Suprapubic skin (tissue), 4 donors: ENCODE data around the gene PNKP. TPM values are rescaled to one million over a fixed set of nuclear protein-coding genes. Genes with fewer than 3 reads are reported as not detected.

ENCODE experiments used
- DNase-seq, 2 donors: peaks; one replicate each; pipeline ENCODE4 v3.0.0-alpha.2; 2019; ENCODE audit warnings: low spot score in 2 of 2
- H3K27ac ChIP-seq: fragments of 200-600 bp; sonication (generic); one replicate; pipeline ENCODE4 v1.5.1; 2019
- H3K27me3 ChIP-seq: fragments of 200-600 bp; sonication (generic); one replicate; pipeline ENCODE4 v1.5.1; 2019
- H3K36me3 ChIP-seq: fragments of 200-600 bp; sonication (generic); one replicate; pipeline ENCODE4 v1.5.1; 2019
- H3K4me1 ChIP-seq: fragments of 200-600 bp; sonication (generic); one replicate; pipeline ENCODE4 v1.5.1; 2019
- H3K4me3 ChIP-seq: fragments of 200-600 bp; sonication (generic); one replicate; pipeline ENCODE4 v1.5.1; 2019; ENCODE audit warnings: mild to moderate bottlenecking
- H3K9me3 ChIP-seq: fragments of 200-600 bp; sonication (generic); one replicate; pipeline ENCODE4 v1.5.1; 2019
- CTCF ChIP-seq, 2 donors: fragments of 200-600 bp in 1 of 2; fragments of 450-650 bp in 1 of 2; sonication (generic) in 1 of 2; IDR thresholded peaks; one replicate each; pipeline ENCODE4 v1.5.1; 2016 to 2019; ENCODE audit warnings: antibody characterized with exemption in 2 of 2, mild to moderate bottlenecking in 1 of 2, moderate library complexity in 1 of 2
- EP300 ChIP-seq: sonication (generic); formaldehyde crosslinking; IDR thresholded peaks from one replicate; pipeline ENCODE4 v1.6.1; 2017; ENCODE audit warnings: antibody characterized with exemption
- POLR2A ChIP-seq, 2 donors: fragments of 450-650 bp; IDR thresholded peaks; one replicate each; pipeline ENCODE4 v1.6.1; 2017; ENCODE audit warnings: antibody characterized with exemption in 2 of 2, mild to moderate bottlenecking in 2 of 2, moderate library complexity in 2 of 2
- POLR2AphosphoS5 ChIP-seq, 3 donors: sonication (generic); formaldehyde crosslinking; IDR thresholded peaks; one replicate each; pipeline ENCODE4 v1.6.1; 2017; ENCODE audit warnings: antibody characterized with exemption in 3 of 3
- WGBS: methylation state at CpG from one replicate; pipeline ENCODE4 v1.1.5; 2018; 5-methylcytosine and 5-hydroxymethylcytosine counted together
- total RNA-seq, 4 donors: library from RNA; depleted of rRNA; stranded (reverse); fragments of >200 nt; gene quantifications; one replicate each; pipeline ENCODE4 v1.1.0, GENCODE V29; 2016

PNKP gene
- total RNA-seq, 4 donors from 2014 or later = 26.0 to 53.3 (median 40.5) TPM

DNA sequence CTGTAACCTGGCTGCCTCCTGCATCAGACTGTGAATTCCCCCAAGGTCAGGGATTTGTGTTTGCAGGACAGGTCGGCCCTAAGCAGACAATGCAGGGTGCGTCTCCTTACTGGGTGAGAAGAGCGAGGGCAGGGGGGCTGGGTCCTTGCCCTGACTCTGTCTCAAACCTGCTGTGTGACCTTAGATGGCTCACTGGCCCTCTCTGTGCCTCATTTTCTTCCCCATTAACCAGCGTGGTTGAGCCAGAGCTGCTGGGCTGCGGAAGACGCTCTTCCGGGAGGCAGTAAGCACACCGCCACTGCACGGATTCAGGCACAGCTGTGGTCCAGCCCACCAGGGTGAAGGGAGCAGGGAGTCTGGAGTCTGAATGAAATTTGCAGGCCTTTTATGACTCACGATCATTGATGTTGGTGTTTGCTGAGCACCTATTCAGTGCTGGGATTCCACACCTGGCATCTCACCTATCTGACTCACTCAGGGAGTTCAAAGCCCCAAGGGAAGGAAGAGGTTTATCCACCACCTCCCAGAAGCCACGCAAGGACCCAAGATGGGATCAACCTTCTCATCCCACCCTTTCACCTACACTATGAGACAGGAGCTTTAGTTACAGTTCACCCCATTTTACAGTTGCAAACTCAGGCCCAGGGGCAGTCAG is 7.3 kb upstream of the PNKP start:
- H3K27me3 ChIP-seq = no peaks in the 10 kb centered on the region
- DNase-seq = no peak
- no peak overlapping the region for H3K27ac ChIP-seq
- peaks cover 60% of the 10 kb centered on the region for H3K4me1 ChIP-seq
- peaks cover 18% of the 10 kb centered on the region for H3K36me3 ChIP-seq
- H3K4me3 ChIP-seq = no peak overlapping the region
- 93% methylated on average over 10 of the region's 11 CpGs for WGBS
- no peak for TF ChIP-seq POLR2AphosphoS5 (IDR thresholded peaks at IDR 0.05)
- no peak for TF ChIP-seq EP300
- TF ChIP-seq POLR2A (IDR thresholded peaks at IDR 0.05) = no peak
- no peak for TF ChIP-seq CTCF (IDR thresholded peaks at IDR 0.05)
- no peaks in the 10 kb centered on the region for H3K9me3 ChIP-seq

DNA sequence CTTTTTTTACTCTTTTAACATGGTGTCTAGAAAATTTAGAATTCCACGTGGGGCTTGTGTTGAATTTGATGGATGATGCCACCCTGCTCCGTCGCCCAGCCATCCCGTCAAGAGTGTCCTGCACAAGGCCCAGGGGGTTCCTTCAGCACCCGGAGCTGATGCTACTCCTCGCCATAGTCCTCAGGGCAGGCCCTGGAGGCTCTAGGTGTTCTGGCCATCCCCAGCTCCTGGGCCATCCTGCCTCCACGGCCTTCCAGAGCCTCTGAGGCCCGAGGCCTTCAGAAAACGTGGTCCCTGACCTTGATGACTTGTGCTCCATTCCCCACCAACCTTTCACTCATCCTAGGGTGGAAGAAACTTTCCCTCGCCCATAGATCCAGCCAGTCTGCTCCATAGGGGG is 6.5 kb upstream of the PNKP start:
- peaks cover 59% of the 10 kb centered on the region for H3K4me1 ChIP-seq
- WGBS = 84% methylated on average over 10 of the region's 10 CpGs
- TF ChIP-seq EP300 = no peak
- TF ChIP-seq POLR2A (IDR thresholded peaks at IDR 0.05) = no peak
- TF ChIP-seq POLR2AphosphoS5 (IDR thresholded peaks at IDR 0.05) = no peak
- TF ChIP-seq CTCF (IDR thresholded peaks at IDR 0.05) = no peak

GRCh38 chr19:49873129-49873521 is 5.7 kb upstream of the PNKP start:
- H3K4me3 ChIP-seq = no peak overlapping the region
- no peak for DNase-seq
- no peak overlapping the region for H3K27ac ChIP-seq
- TF ChIP-seq POLR2AphosphoS5 (IDR thresholded peaks at IDR 0.05) (no peak), CTCF (IDR thresholded peaks at IDR 0.05) (no peak), POLR2A (IDR thresholded peaks at IDR 0.05) (no peak), EP300 (no peak)
- peaks cover 9% of the 10 kb centered on the region for H3K36me3 ChIP-seq
- H3K4me1 ChIP-seq = peaks cover 59% of the 10 kb centered on the region
- WGBS = 92% methylated on average over 11 of the region's 29 CpGs
- no peaks in the 10 kb centered on the region for H3K27me3 ChIP-seq
- H3K9me3 ChIP-seq = no peaks in the 10 kb centered on the region

More for the DNA sequence above, 6.5 kb upstream of the PNKP start:
- DNase-seq = no peak
- no peak overlapping the region for H3K27ac ChIP-seq
- H3K27me3 ChIP-seq = no peaks in the 10 kb centered on the region
- peaks cover 10% of the 10 kb centered on the region for H3K36me3 ChIP-seq
- H3K9me3 ChIP-seq = no peaks in the 10 kb centered on the region
- H3K4me3 ChIP-seq = no peak overlapping the region

DNA sequence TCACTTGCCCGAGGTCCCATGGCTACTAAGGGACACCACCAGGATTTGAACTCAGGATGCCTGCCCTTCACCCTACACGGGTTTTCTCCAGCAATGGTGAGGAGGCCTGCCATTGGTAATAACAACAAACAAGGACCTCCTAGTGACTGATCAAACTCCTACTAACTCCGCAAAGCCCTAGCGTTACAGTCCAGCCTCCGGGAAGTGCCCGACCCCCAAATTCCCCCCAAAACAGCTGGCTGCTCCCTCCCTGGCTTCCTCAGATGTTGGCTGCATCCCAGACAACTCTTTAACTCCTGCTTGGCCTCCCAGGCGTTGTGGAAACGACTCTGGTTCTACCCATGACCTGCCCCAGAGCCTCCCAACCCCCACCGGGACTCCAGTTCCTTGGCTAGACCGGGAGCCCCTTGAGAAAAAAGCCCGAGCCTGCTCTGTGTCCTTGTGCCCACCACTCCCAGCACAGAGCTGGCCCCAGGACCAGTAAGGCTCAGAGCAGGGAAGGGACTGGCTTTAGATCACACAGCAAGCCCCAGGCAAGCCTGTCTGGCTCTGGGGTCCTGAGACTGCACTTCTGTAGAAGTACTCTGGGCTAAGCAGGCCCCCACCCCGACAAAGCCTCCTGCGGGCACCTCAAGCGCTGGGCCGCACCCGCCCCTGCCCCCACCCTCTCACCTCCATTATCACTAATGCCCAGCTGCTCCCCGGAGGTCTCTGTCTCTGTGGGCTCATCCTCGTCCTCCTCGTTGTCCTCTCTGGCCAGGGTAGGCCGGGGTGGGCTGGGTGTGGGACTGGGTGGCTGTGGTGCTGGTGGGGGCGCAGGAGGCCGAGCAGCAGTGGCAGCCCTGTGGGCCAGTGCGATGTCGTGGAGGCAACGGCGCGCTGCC is 5.1 kb upstream of the PNKP start:
- 87% methylated on average over 20 of the region's 27 CpGs for WGBS
- TF ChIP-seq EP300 (no peak), POLR2A (IDR thresholded peaks at IDR 0.05) (no peak), CTCF (IDR thresholded peaks at IDR 0.05) (no peak), POLR2AphosphoS5 (IDR thresholded peaks at IDR 0.05) (no peak)
- Histone ChIP-seq H3K27me3 (no peaks in the 10 kb centered on the region), H3K27ac (no peak overlapping the region), H3K36me3 (peaks cover 9% of the 10 kb centered on the region), H3K9me3 (no peaks in the 10 kb centered on the region), H3K4me1 (peaks cover 63% of the 10 kb centered on the region), H3K4me3 (no peak overlapping the region)
- no peak for DNase-seq

GRCh38 chr19:49871349-49871985 is 4.1 kb upstream of the PNKP start:
- Histone ChIP-seq H3K36me3 (peaks cover 9% of the 10 kb centered on the region), H3K27ac (no peak overlapping the region), H3K9me3 (no peaks in the 10 kb centered on the region), H3K4me3 (no peak overlapping the region), H3K4me1 (peaks cover 68% of the 10 kb centered on the region), H3K27me3 (no peaks in the 10 kb centered on the region)
- no peak for DNase-seq
- WGBS = 94% methylated on average over 11 of the region's 17 CpGs
- TF ChIP-seq POLR2AphosphoS5 (IDR thresholded peaks at IDR 0.05) (no peak), POLR2A (IDR thresholded peaks at IDR 0.05) (no peak), CTCF (IDR thresholded peaks at IDR 0.05) (no peak), EP300 (no peak)
